ENCODE results near the gene SECISBP2L.

GRCh38 chr15:48940508-48940907 lies 105.7 kb downstream of the SECISBP2L start:
- no peak for TF ChIP-seq CTCF (IDR thresholded peaks at IDR 0.05)
- no peak for TF ChIP-seq POLR2AphosphoS5 (IDR thresholded peaks at IDR 0.05)

Data from esophagus muscularis mucosa (tissue), 3 donors.